Gastroesophageal sphincter (tissue), 4 donors: ENCODE measurements around the gene PRR36. TPM values are rescaled to one million over a fixed set of nuclear protein-coding genes. Genes with fewer than 3 reads are reported as not detected.

ENCODE experiments used
- ATAC-seq: fragments of 150-250 bp; one replicate; pipeline ENCODE4 v1.9.1; 2016; ENCODE audit warnings: mild to moderate bottlenecking, moderate library complexity
- H3K27ac ChIP-seq, 4 donors: fragments of 200-600 bp; sonication (generic) in 3 of 4; 1 replicate in 3 of 4; 2 replicates in 1 of 4; pipeline ENCODE4 v1.5.1; 2016 to 2019
- H3K27me3 ChIP-seq: fragments of 200-600 bp; sonication (generic); one replicate; pipeline ENCODE4 v1.5.1; 2019
- H3K36me3 ChIP-seq, 2 donors: fragments of 200-600 bp; sonication (generic); one replicate each; pipeline ENCODE4 v1.5.1; 2019; ENCODE audit warnings: control low read depth in 1 of 2
- H3K4me1 ChIP-seq, 3 donors: fragments of 200-600 bp; sonication (generic); 1 replicate in 2 of 3; 2 replicates in 1 of 3; pipeline ENCODE4 v1.5.1; 2016 to 2019; ENCODE audit warnings: control low read depth in 2 of 3
- H3K4me3 ChIP-seq, 2 donors: fragments of 200-600 bp; sonication (generic); one replicate each; pipeline ENCODE4 v1.5.1; 2019; ENCODE audit warnings: mild to moderate bottlenecking in 1 of 2, moderate library complexity in 1 of 2
- H3K9me3 ChIP-seq, 3 donors: fragments of 200-600 bp; sonication (generic); one replicate each; pipeline ENCODE4 v1.5.1; 2017 to 2019; ENCODE audit warnings: control low read depth in 2 of 3
- EP300 ChIP-seq: sonication (generic); formaldehyde crosslinking; IDR thresholded peaks from one replicate; pipeline ENCODE4 v1.6.1; 2017; ENCODE audit warnings: antibody characterized with exemption, mild to moderate bottlenecking
- POLR2A ChIP-seq, 2 donors: fragments of 450-650 bp; IDR thresholded peaks; one replicate each; pipeline ENCODE4 v1.6.1; 2017; ENCODE audit warnings: antibody characterized with exemption in 2 of 2, mild to moderate bottlenecking in 2 of 2, moderate library complexity in 1 of 2
- POLR2AphosphoS5 ChIP-seq: sonication (generic); formaldehyde crosslinking; IDR thresholded peaks from one replicate; pipeline ENCODE4 v1.6.1; 2017; ENCODE audit warnings: antibody characterized with exemption
- WGBS, 2 donors: methylation state at CpG; one replicate each; pipeline ENCODE4 v1.1.5; 2018; ENCODE audit warnings: low coverage in 1 of 2; 5-methylcytosine and 5-hydroxymethylcytosine counted together
- total RNA-seq, 4 donors: library from RNA; depleted of rRNA; stranded (reverse); fragments of >200 nt; gene quantifications; one replicate each; pipeline ENCODE4 v1.1.0, GENCODE V29; 2016
- TF ChIP-seq, protein P1 (sequence below), 4 experiments: fragments of 200-600 bp in 2 of 4; fragments of 450-650 bp in 2 of 4; sonication (generic) in 1 of 4; IDR thresholded peaks; one replicate each; pipeline ENCODE4 v1.5.1; 2017 to 2019; ENCODE audit warnings: antibody characterized with exemption in 4 of 4, mild to moderate bottlenecking in 2 of 4, moderate library complexity in 2 of 4

Gene PRR36
- total RNA-seq, 4 donors from 2014 or later: not detected

GRCh38 chr19:7850945-7851622, 23.1 kb downstream of the PRR36 start:
- no peak overlapping the region for H3K27ac ChIP-seq
- WGBS, 2 donors: 80% methylated on average over 3 of the region's 19 CpGs; no CpG with 5 or more reads in 1 of the 2 donors
- peaks cover 0 to 9% (median 0%) of the 10 kb centered on the region in 3 donors for H3K4me1 ChIP-seq
- H3K36me3 ChIP-seq: peaks cover 0 to 19% of the 10 kb centered on the region in 2 donors
- H3K9me3 ChIP-seq: no peaks in the 10 kb centered on the region
- H3K4me3 ChIP-seq: no peak overlapping the region
- TF ChIP-seq, protein P1, sequence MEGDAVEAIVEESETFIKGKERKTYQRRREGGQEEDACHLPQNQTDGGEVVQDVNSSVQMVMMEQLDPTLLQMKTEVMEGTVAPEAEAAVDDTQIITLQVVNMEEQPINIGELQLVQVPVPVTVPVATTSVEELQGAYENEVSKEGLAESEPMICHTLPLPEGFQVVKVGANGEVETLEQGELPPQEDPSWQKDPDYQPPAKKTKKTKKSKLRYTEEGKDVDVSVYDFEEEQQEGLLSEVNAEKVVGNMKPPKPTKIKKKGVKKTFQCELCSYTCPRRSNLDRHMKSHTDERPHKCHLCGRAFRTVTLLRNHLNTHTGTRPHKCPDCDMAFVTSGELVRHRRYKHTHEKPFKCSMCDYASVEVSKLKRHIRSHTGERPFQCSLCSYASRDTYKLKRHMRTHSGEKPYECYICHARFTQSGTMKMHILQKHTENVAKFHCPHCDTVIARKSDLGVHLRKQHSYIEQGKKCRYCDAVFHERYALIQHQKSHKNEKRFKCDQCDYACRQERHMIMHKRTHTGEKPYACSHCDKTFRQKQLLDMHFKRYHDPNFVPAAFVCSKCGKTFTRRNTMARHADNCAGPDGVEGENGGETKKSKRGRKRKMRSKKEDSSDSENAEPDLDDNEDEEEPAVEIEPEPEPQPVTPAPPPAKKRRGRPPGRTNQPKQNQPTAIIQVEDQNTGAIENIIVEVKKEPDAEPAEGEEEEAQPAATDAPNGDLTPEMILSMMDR (IDR thresholded peaks at IDR 0.05): no peak
- TF ChIP-seq POLR2A (IDR thresholded peaks at IDR 0.05): no peak
- no peak for TF ChIP-seq EP300
- no peak for TF ChIP-seq POLR2AphosphoS5
- ATAC-seq: no peak
- peaks cover 11% of the 10 kb centered on the region for H3K27me3 ChIP-seq

GRCh38 chr19:7850000-7850813, 24.0 kb downstream of the PRR36 start:
- Histone ChIP-seq H3K4me1 (peaks cover 0 to 9% (median 0%) of the 10 kb centered on the region in 3 donors), H3K9me3 (no peaks in the 10 kb centered on the region), H3K27ac (no peak overlapping the region), H3K36me3 (peaks cover 0 to 10% of the 10 kb centered on the region in 2 donors), H3K27me3 (peaks cover 2% of the 10 kb centered on the region), H3K4me3 (no peak overlapping the region)
- WGBS, 2 donors: 48% methylated on average over 3 of the region's 25 CpGs; no CpG with 5 or more reads in 1 of the 2 donors
- TF ChIP-seq, protein P1 (IDR thresholded peaks at IDR 0.05): no peak
- TF ChIP-seq POLR2AphosphoS5 (no peak), EP300 (no peak), POLR2A (IDR thresholded peaks at IDR 0.05) (no peak)
- ATAC-seq: no peak

DNA sequence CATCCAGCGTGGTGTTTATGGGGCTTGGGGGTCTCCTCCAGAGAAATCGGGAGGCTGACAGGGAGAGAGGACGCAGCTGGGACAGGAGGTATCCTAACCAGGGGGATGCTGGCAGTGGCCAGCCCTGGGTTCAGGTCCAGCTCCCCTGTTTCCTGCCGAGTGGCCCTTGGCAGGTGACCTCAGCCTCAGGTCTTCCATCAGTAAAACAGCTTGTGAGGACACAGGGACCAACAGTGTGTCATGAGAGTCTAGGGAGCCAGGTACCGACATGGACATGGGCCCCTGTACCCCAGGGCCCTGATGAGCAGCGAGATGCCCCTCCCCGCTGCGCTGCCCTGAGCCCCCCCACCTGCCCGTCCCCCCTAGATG, 24.6 kb downstream of the PRR36 start:
- H3K36me3 ChIP-seq: peaks cover 0 to 10% of the 10 kb centered on the region in 2 donors
- ATAC-seq: no peak
- 93% methylated on average over 4 of the region's 9 CpGs; no CpG with 5 or more reads in 1 of the 2 donors for WGBS, 2 donors
- no peaks in the 10 kb centered on the region for H3K27me3 ChIP-seq
- no peaks in the 10 kb centered on the region for H3K9me3 ChIP-seq
- TF ChIP-seq POLR2AphosphoS5 (no peak), EP300 (no peak), POLR2A (IDR thresholded peaks at IDR 0.05) (no peak)
- TF ChIP-seq, protein P1 (IDR thresholded peaks at IDR 0.05): no peak
- peaks cover 0 to 9% (median 0%) of the 10 kb centered on the region in 3 donors for H3K4me1 ChIP-seq
- no peak overlapping the region for H3K27ac ChIP-seq
- no peak overlapping the region for H3K4me3 ChIP-seq

GRCh38 chr19:7848779-7849457, 25.3 kb downstream of the PRR36 start:
- no peak overlapping the region for H3K4me3 ChIP-seq
- peaks cover 0 to 10% of the 10 kb centered on the region in 2 donors for H3K36me3 ChIP-seq
- WGBS, 2 donors: 81% methylated on average over 9 of the region's 34 CpGs; no CpG with 5 or more reads in 1 of the 2 donors
- peaks cover 0 to 9% (median 0%) of the 10 kb centered on the region in 3 donors for H3K4me1 ChIP-seq
- TF ChIP-seq POLR2AphosphoS5 (no peak), EP300 (no peak), POLR2A (IDR thresholded peaks at IDR 0.05) (no peak)
- TF ChIP-seq, protein P1 (IDR thresholded peaks at IDR 0.05): no peak
- no peaks in the 10 kb centered on the region for H3K27me3 ChIP-seq
- no peaks in the 10 kb centered on the region for H3K9me3 ChIP-seq
- H3K27ac ChIP-seq: no peak overlapping the region
- no peak for ATAC-seq
